ENCODE data around the gene ZNF236. TPM values are rescaled to one million over a fixed set of nuclear protein-coding genes. Genes with fewer than 3 reads are reported as not detected.

Gene ZNF236
- total and polyA plus RNA-seq, 8 donors = 1.8 to 31.7 (median 6.6) TPM

DNA sequence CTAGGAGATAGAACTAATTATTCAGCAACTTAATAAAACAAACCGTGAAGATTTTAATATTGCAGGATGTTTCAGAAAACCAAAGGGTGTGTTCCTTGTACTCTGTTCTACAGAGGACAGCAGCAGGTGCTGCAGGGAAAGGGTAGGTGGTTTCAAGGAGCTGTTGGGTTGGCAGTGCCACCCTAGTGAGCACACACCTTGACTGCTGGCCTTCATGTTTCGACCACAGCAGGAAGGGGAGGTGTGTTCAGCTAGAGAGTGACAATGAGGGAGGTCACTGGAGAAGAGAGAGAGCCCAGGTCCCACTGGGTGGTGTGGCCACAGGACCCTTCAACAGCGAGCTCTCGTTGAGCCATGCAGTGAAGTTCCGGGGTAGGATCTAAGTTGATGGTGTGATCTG lies 98.6 kb downstream of the ZNF236 start:
- WGBS, 5 donors = 81 to 92% (median 87%) methylated on average over 5 of the region's 5 CpGs
- no peaks in the 10 kb centered on the region for H3K27me3 ChIP-seq
- peaks cover 19 to 84% (median 82%) of the 10 kb centered on the region in 4 donors for H3K36me3 ChIP-seq
- intact Hi-C loops (cut with DNase I; ENCODE audit: low total_unique reads) = loop anchor here (10.0 kb wide), 1 partner anchor 64 kb away; no protein-coding TSS in a partner anchor
- no peak for TF ChIP-seq POLR2A (IDR thresholded peaks at IDR 0.05)
- no peak for TF ChIP-seq EP300 (IDR thresholded peaks at IDR 0.05)
- no peak for TF ChIP-seq POLR2AphosphoS5 (IDR thresholded peaks at IDR 0.05)
- no peak overlapping the region for H3K27ac ChIP-seq
- H3K4me3 ChIP-seq = no peak overlapping the region
- no peaks in the 10 kb centered on the region for H3K9me3 ChIP-seq
- DNase-seq = no peak
- H3K4me1 ChIP-seq = peaks cover 0 to 6% (median 0%) of the 10 kb centered on the region in 4 donors

DNA sequence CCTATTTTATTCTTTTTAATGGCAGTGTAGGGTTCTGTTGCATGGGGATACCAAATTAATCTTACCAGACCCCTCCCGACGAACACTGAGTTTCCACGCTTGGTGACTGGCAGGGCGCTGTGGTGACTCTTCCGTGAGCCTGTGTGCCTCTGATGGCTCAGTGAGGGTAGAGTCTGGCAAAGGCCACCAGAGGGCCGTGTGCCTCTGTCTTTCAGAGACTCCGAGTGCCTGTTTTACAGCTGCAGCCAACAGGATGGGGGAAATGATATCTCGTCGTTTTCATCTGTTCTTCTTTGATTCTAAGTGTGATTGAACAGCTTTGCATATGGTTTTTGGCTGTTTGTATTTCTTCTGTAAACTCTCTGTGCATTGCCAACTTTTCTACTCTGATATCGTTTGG lies 99.8 kb downstream of the ZNF236 start:
- no peaks in the 10 kb centered on the region for H3K9me3 ChIP-seq
- H3K4me1 ChIP-seq = peaks cover 0 to 6% (median 0%) of the 10 kb centered on the region in 4 donors
- H3K27me3 ChIP-seq = no peaks in the 10 kb centered on the region
- H3K27ac ChIP-seq = no peak overlapping the region
- no peak overlapping the region for H3K4me3 ChIP-seq
- DNase-seq = peak; percentile 70 to 86
- 12 to 28% (median 14%) methylated on average over 10 of the region's 10 CpGs for WGBS, 5 donors
- intact Hi-C loops (cut with DNase I; ENCODE audit: low total_unique reads) = loop anchor here (10.0 kb wide), 1 partner anchor 63 kb away; no protein-coding TSS in a partner anchor
- TF ChIP-seq EP300 (IDR thresholded peaks at IDR 0.05) (no peak), POLR2AphosphoS5 (IDR thresholded peaks at IDR 0.05) (peak in 1 of 3 donors; percentile 38), POLR2A (IDR thresholded peaks at IDR 0.05) (no peak)
- TF ChIP-seq, protein P1, sequence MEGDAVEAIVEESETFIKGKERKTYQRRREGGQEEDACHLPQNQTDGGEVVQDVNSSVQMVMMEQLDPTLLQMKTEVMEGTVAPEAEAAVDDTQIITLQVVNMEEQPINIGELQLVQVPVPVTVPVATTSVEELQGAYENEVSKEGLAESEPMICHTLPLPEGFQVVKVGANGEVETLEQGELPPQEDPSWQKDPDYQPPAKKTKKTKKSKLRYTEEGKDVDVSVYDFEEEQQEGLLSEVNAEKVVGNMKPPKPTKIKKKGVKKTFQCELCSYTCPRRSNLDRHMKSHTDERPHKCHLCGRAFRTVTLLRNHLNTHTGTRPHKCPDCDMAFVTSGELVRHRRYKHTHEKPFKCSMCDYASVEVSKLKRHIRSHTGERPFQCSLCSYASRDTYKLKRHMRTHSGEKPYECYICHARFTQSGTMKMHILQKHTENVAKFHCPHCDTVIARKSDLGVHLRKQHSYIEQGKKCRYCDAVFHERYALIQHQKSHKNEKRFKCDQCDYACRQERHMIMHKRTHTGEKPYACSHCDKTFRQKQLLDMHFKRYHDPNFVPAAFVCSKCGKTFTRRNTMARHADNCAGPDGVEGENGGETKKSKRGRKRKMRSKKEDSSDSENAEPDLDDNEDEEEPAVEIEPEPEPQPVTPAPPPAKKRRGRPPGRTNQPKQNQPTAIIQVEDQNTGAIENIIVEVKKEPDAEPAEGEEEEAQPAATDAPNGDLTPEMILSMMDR (IDR thresholded peaks at IDR 0.05) = peak in 5 of 7 experiments; percentile 38 to 84 (median 63)
- H3K36me3 ChIP-seq = peaks cover 27 to 83% (median 79%) of the 10 kb centered on the region in 4 donors

DNA sequence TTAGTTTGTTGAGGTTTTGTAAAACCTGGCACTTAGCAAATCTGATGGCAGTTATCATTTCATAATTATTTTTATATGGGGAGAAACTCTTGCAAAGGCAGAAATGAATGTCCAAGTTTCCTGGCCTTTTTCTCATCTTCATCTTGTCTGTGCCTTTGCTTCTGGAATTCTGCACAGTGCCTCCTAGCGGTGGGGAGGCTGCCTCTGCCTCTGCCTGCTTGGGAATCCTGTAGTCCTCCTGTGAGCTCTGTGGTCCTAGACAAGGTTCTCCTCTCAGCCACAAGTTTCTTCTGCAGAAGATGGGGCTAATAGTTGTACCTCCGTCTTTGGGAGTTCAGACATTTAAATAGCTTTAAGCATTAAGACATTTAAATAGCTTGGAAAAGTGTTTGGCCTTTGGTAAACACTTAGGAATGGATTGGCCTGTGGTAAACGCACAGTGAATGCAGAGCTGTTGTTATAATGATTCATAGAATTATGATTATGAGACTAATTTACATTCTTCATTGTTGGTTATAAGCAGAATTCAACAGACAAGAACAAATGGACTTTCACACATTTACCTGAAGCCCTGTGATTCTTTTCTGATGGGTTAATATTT lies 101.2 kb downstream of the ZNF236 start:
- Histone ChIP-seq H3K36me3 (peaks cover 25 to 83% (median 79%) of the 10 kb centered on the region in 4 donors), H3K27me3 (no peaks in the 10 kb centered on the region), H3K9me3 (no peaks in the 10 kb centered on the region), H3K4me3 (no peak overlapping the region), H3K27ac (no peak overlapping the region), H3K4me1 (peaks cover 0 to 6% (median 0%) of the 10 kb centered on the region in 4 donors)
- TF ChIP-seq, protein P1 (IDR thresholded peaks at IDR 0.05) = peak in 2 of 7 experiments; percentile 22 to 45
- TF ChIP-seq POLR2A (IDR thresholded peaks at IDR 0.05) (no peak), EP300 (IDR thresholded peaks at IDR 0.05) (no peak)
- 65 to 71% (median 67%) methylated on average over 3 of the region's 3 CpGs for WGBS, 5 donors
- DNase-seq = peak in 1 of 2 donors; percentile 40
- intact Hi-C loops (cut with DNase I; ENCODE audit: low total_unique reads) = loop anchor here (10.0 kb wide), 1 partner anchor 61 kb away; no protein-coding TSS in a partner anchor

DNA sequence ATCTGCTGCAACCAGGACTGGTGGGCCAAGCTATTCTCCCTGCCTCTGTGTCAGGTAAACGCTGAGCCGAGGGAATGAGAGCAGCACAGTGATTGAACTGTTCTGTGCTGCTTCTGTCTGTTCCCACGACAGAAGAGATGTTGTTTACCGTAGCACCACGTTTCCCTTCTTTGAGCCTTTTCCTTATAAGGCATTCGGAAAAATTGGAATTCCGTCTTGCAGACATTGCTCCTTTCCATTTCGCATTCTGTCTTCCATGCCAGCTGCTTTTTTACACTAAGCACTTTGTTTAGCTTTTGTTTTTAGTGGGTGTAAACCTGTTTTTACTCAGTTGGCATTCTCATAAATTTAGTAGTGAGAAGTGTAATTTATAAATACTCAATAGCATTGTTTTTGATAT lies 103.1 kb downstream of the ZNF236 start:
- 74 to 91% (median 84%) methylated on average over 8 of the region's 8 CpGs for WGBS, 5 donors
- no peaks in the 10 kb centered on the region for H3K9me3 ChIP-seq
- peaks cover 0 to 6% (median 0%) of the 10 kb centered on the region in 4 donors for H3K4me1 ChIP-seq
- intact Hi-C loops (cut with DNase I; ENCODE audit: low total_unique reads) = loop anchor here (10.0 kb wide), 1 partner anchor 59 kb away; no protein-coding TSS in a partner anchor
- TF ChIP-seq POLR2AphosphoS5 (IDR thresholded peaks at IDR 0.05) = no peak
- TF ChIP-seq, protein P1 (IDR thresholded peaks at IDR 0.05) = no peak
- TF ChIP-seq POLR2A (IDR thresholded peaks at IDR 0.05) = no peak
- peak overlapping the region in 1 of 5 donors; percentile 20 for H3K27ac ChIP-seq
- H3K4me3 ChIP-seq = no peak overlapping the region
- DNase-seq = no peak
- H3K27me3 ChIP-seq = no peaks in the 10 kb centered on the region
- peaks cover 23 to 82% (median 79%) of the 10 kb centered on the region in 4 donors for H3K36me3 ChIP-seq

Data from stomach (tissue), 9 donors.